ENCODE results near the gene CXCR3.

DNA sequence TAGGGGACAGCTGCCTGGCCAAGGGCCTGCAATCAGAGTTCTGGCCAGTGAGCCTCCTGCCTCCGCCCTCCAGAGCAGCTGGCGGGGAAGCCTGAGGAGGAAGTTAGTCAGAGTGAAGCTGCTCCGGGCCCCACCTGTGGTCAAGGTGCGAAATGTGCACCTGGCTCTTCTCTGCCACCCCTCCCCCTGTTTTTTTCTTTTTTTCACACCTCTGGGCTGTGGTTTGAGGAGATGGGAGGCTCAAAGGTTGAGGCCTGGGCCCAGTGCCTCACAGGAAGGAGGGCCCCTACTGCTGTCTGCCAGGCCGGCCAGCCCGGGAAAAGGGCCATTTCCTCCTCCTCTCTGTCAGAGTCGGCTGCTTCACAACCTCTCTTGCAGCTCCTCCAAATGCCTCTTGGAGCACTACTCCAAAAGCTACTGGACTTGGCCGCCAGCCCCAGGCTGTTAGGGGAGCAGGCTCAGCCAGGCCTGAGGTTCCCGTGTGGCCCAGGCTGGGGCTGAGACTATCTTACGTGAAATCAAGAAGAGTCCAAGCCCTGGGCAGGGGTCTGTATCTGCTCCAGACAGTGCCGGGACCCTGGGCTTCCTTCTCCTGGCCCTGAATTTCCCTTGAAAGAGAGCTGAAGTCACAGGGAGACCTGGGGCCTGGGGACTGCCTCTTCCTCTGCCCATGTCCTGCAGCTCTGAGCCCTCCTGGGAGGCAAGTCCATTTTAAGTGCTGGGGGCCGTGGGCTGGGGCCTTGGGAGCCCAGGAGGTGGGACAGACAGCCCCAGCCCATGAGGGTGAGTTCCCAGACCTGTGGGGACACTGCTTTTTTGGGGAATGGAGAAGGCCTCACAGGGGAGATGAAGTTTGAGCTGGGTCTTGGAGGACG is 4.5 kb upstream of the CXCR3 start:
- TF ChIP-seq, protein P1, sequence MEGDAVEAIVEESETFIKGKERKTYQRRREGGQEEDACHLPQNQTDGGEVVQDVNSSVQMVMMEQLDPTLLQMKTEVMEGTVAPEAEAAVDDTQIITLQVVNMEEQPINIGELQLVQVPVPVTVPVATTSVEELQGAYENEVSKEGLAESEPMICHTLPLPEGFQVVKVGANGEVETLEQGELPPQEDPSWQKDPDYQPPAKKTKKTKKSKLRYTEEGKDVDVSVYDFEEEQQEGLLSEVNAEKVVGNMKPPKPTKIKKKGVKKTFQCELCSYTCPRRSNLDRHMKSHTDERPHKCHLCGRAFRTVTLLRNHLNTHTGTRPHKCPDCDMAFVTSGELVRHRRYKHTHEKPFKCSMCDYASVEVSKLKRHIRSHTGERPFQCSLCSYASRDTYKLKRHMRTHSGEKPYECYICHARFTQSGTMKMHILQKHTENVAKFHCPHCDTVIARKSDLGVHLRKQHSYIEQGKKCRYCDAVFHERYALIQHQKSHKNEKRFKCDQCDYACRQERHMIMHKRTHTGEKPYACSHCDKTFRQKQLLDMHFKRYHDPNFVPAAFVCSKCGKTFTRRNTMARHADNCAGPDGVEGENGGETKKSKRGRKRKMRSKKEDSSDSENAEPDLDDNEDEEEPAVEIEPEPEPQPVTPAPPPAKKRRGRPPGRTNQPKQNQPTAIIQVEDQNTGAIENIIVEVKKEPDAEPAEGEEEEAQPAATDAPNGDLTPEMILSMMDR (IDR thresholded peaks at IDR 0.05): peak; percentile 13 to 46 (median 27)
- TF ChIP-seq POLR2A (IDR thresholded peaks at IDR 0.05): peak; percentile 57

Data from transverse colon (tissue), 3 donors.